T-cell (primary cell): ENCODE measurements around the gene FGF19. TPM values are rescaled to one million over a fixed set of nuclear protein-coding genes. Genes with fewer than 3 reads are reported as not detected.

ENCODE experiments used
- ATAC-seq, 4 experiments: fragments of 200-7000 bp in 3 of 4; fragments of 150-1000 bp in 1 of 4; cut with Tn5 transposase; replicated peaks in 1 of 4; 1 replicate in 3 of 4; 2 replicates in 1 of 4; pipeline ENCODE4 v1.10.0; 2021; ENCODE audit warnings: moderate library complexity in 3 of 4, mild to moderate bottlenecking in 2 of 4, moderate number of reproducible peaks in 1 of 4
- CTCF ChIA-PET, 2 donors: fragments of 300-600 bp; sonication (Branson Sonifier 250); formaldehyde crosslinking; loops; one replicate each; lab custom pipeline; 2022; ENCODE audit warnings: antibody characterized with exemption in 2 of 2; lab: Charles Lee
- POLR2A ChIA-PET, 2 donors: fragments of 300-600 bp; sonication (Branson Sonifier 250); formaldehyde crosslinking; loops; one replicate each; lab custom pipeline; 2022; ENCODE audit warnings: antibody characterized with exemption in 2 of 2; lab: Charles Lee
- DNase-seq, 35 experiments: peaks; one replicate each; pipeline versions ENCODE4 v3.0.0 to v3.0.0-alpha.2; 2013 to 2023
- H3K27ac ChIP-seq: one replicate; pipeline ENCODE4 v1.5.1; 2013; ENCODE audit warnings: low read length
- H3K27me3 ChIP-seq, 2 experiments: replicated peaks in 1 of 2; 1 replicate in 1 of 2; 2 replicates in 1 of 2; pipeline versions ENCODE4 v1.6.1 to v1.7.0; 2013; ENCODE audit warnings: low read length in 1 of 2, mixed read lengths in 1 of 2; ENCODE audit not compliant: control insufficient read depth in 2 of 2, insufficient read depth in 2 of 2; ENCODE audit errors: extremely low read depth in 1 of 2
- H3K36me3 ChIP-seq, 2 donors: 1 replicate in 1 of 2; 2 replicates in 1 of 2; pipeline versions ENCODE4 v1.6.1 to v1.7.0; 2013; ENCODE audit warnings: low read length in 1 of 2; ENCODE audit not compliant: control insufficient read depth in 2 of 2, insufficient read depth in 1 of 2; ENCODE audit errors: extremely low read depth in 1 of 2
- H3K4me1 ChIP-seq, 2 experiments: 1 replicate in 1 of 2; 2 replicates in 1 of 2; pipeline versions ENCODE4 v1.6.1 to v1.7.0; 2013; ENCODE audit warnings: low read length in 2 of 2, mixed read lengths in 1 of 2; ENCODE audit not compliant: insufficient read depth in 2 of 2, control insufficient read depth in 1 of 2; ENCODE audit errors: extremely low read depth in 1 of 2
- H3K4me3 ChIP-seq, 2 donors: 1 replicate in 1 of 2; 2 replicates in 1 of 2; pipeline versions ENCODE4 v1.5.1 to v1.7.0; 2013; ENCODE audit warnings: mild to moderate bottlenecking in 2 of 2, low read length in 1 of 2, moderate library complexity in 1 of 2; ENCODE audit not compliant: control insufficient read depth in 1 of 2; ENCODE audit errors: extremely low read depth in 1 of 2
- H3K9me3 ChIP-seq: 2 replicates; pipeline ENCODE4 v1.7.0; 2013
- H3K27ac Mint-ChIP-seq, 2 donors: one replicate each; pipeline ENCODE4 v1.8.0; 2020 to 2021; ENCODE audit warnings: mild to moderate bottlenecking in 2 of 2, mixed read lengths in 2 of 2
- H3K27me3 Mint-ChIP-seq, 2 donors: one replicate each; pipeline ENCODE4 v1.8.0; 2021 to 2022; ENCODE audit warnings: mixed read lengths in 2 of 2
- H3K36me3 Mint-ChIP-seq: one replicate; pipeline ENCODE4 v1.8.0; 2021; ENCODE audit warnings: mixed read lengths
- H3K4me1 Mint-ChIP-seq, 3 donors: one replicate each; pipeline ENCODE4 v1.8.0; 2020 to 2022; ENCODE audit warnings: mixed read lengths in 3 of 3, mild to moderate bottlenecking in 1 of 3
- H3K4me3 Mint-ChIP-seq, 3 donors: one replicate each; pipeline ENCODE4 v1.8.0; 2020 to 2022; ENCODE audit warnings: mild to moderate bottlenecking in 3 of 3, mixed read lengths in 3 of 3, moderate library complexity in 3 of 3
- H3K9me3 Mint-ChIP-seq, 3 donors: one replicate each; pipeline ENCODE4 v1.8.0; 2020 to 2022; ENCODE audit warnings: mixed read lengths in 3 of 3
- WGBS: methylation state at CpG from one replicate; pipeline ENCODE4 v1.1.5; 2013; ENCODE audit warnings: missing lambda C conversion rate; ENCODE audit not compliant: insufficient coverage; 5-methylcytosine and 5-hydroxymethylcytosine counted together
- total RNA-seq, 35 experiments: library from RNA in 6 of 35; stranded (reverse) in 6 of 35; fragments of 120-200 nt in 1 of 35; gene quantifications; one replicate each; pipeline versions ENCODE4 v1.2.1 to v1.2.4 and lab custom pipeline; 2013 to 2026

The FGF19 gene
- total RNA-seq, 5 donors from 2014 or later (not counting 1 experiment from before 2014, with no cell fraction given), result 0.09 TPM; not detected in 4

DNA sequence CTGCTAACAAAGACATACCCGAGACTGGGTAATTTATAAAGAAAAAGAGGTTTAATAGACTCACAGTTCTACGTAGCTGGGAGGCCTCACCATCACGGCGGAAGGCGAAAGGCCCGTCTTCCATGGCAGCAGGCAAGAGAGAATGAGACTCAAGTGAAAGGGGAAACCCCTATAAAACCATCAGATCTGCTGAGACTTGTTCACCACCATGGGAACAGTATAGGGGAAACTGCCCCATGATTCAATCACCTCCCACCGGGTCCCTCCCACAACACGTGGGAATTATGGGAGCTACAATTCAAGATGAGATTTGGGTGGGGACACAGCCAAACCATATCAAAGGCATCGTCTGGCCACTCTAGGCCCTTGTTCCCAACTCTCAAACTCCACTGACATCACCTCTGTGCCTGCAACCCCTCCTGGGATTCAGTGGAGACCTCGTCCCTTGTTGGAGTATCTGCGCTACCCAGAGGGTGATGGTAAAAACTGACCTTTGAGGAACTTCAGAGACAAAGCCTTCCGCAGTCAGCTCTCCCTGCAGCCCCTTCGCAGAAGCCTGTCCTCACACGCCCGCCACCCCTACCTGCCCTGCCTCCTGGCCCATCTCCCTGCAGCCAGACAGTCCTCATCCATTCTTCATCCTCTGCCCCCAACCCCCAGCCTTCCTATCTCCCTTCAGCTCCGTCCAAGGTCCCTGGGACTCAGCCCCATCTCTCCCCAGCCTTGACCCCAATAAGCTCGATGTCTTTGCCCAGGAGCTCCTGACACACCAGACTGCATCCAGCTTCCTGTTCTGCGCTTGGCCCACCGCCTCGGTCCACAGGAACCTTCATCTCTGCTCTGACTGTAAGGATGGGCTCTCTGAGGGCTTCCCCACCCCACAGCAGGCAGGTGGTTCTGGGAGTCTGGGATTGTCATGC, 47.0 kb downstream of the FGF19 start:
- Mint-ChIP-seq H3K27me3 (no peaks in the 10 kb centered on the region), H3K9me3 (no peaks in the 10 kb centered on the region), H3K36me3 (peaks cover 3% of the 10 kb centered on the region), H3K27ac (no peak overlapping the region), H3K4me1 (no peaks in the 10 kb centered on the region), H3K4me3 (no peak overlapping the region)
- no peaks in the 10 kb centered on the region for H3K27me3 ChIP-seq
- 90% methylated on average over 9 of the region's 20 CpGs for WGBS
- no peak overlapping the region for H3K4me3 ChIP-seq
- no peaks in the 10 kb centered on the region for H3K4me1 ChIP-seq
- H3K36me3 ChIP-seq, result peaks cover 0 to 3% of the 10 kb centered on the region in 2 donors
- ChIA-PET POLR2A (no interaction called here), CTCF (no interaction called here)
- no peak overlapping the region for H3K27ac ChIP-seq
- DNase-seq (no peak), ATAC-seq (no peak)
- H3K9me3 ChIP-seq, result no peaks in the 10 kb centered on the region

GRCh38 chr11:69655479-69656428, 48.1 kb downstream of the FGF19 start:
- no peak for DNase-seq
- no peaks in the 10 kb centered on the region for H3K9me3 Mint-ChIP-seq
- Histone ChIP-seq H3K36me3 (peaks cover 0 to 3% of the 10 kb centered on the region in 2 donors), H3K27ac (no peak overlapping the region), H3K4me3 (no peak overlapping the region), H3K27me3 (no peaks in the 10 kb centered on the region), H3K4me1 (no peaks in the 10 kb centered on the region), H3K9me3 (no peaks in the 10 kb centered on the region)
- no peaks in the 10 kb centered on the region for H3K4me1 Mint-ChIP-seq
- CTCF ChIA-PET, result no interaction called here
- peaks cover 2% of the 10 kb centered on the region for H3K36me3 Mint-ChIP-seq
- ATAC-seq, result no peak
- H3K4me3 Mint-ChIP-seq, result no peak overlapping the region
- H3K27ac Mint-ChIP-seq, result no peak overlapping the region
- POLR2A ChIA-PET, result no interaction called here
- no peaks in the 10 kb centered on the region for H3K27me3 Mint-ChIP-seq
- 92% methylated on average over 12 of the region's 19 CpGs for WGBS

- CTCF ChIA-PET, result no interaction called here
- WGBS, result 86% methylated on average over 16 of the region's 27 CpGs
Measured at GRCh38 chr11:69654660-69655478, 49.0 kb downstream of the FGF19 start.

GRCh38 chr11:69654001-69654659, 49.7 kb downstream of the FGF19 start:
- H3K27ac Mint-ChIP-seq, result no peak overlapping the region
- H3K4me3 Mint-ChIP-seq, result no peak overlapping the region
- no peak for ATAC-seq
- CTCF ChIA-PET, result no interaction called here
- H3K4me1 Mint-ChIP-seq, result no peaks in the 10 kb centered on the region
- H3K36me3 ChIP-seq, result peaks cover 0 to 3% of the 10 kb centered on the region in 2 donors
- DNase-seq, result no peak
- H3K27me3 ChIP-seq, result no peaks in the 10 kb centered on the region
- H3K36me3 Mint-ChIP-seq, result no peaks in the 10 kb centered on the region
- H3K27me3 Mint-ChIP-seq, result no peaks in the 10 kb centered on the region
- no peak overlapping the region for H3K4me3 ChIP-seq
- no peaks in the 10 kb centered on the region for H3K4me1 ChIP-seq
- no peak overlapping the region for H3K27ac ChIP-seq
- WGBS, result 92% methylated on average over 32 of the region's 38 CpGs
- no peaks in the 10 kb centered on the region for H3K9me3 Mint-ChIP-seq
- no peaks in the 10 kb centered on the region for H3K9me3 ChIP-seq
- POLR2A ChIA-PET, result no interaction called here

More at GRCh38 chr11:69654660-69655478, 49.0 kb downstream of the FGF19 start:
- no peak for ATAC-seq
- Histone ChIP-seq H3K36me3 (peaks cover 0 to 3% of the 10 kb centered on the region in 2 donors), H3K4me3 (no peak overlapping the region), H3K27me3 (no peaks in the 10 kb centered on the region), H3K9me3 (no peaks in the 10 kb centered on the region), H3K27ac (no peak overlapping the region), H3K4me1 (no peaks in the 10 kb centered on the region)
- Mint-ChIP-seq H3K4me1 (no peaks in the 10 kb centered on the region), H3K27ac (no peak overlapping the region), H3K4me3 (no peak overlapping the region), H3K9me3 (no peaks in the 10 kb centered on the region), H3K36me3 (no peaks in the 10 kb centered on the region), H3K27me3 (no peaks in the 10 kb centered on the region)
- POLR2A ChIA-PET, result no interaction called here
- no peak for DNase-seq

DNA sequence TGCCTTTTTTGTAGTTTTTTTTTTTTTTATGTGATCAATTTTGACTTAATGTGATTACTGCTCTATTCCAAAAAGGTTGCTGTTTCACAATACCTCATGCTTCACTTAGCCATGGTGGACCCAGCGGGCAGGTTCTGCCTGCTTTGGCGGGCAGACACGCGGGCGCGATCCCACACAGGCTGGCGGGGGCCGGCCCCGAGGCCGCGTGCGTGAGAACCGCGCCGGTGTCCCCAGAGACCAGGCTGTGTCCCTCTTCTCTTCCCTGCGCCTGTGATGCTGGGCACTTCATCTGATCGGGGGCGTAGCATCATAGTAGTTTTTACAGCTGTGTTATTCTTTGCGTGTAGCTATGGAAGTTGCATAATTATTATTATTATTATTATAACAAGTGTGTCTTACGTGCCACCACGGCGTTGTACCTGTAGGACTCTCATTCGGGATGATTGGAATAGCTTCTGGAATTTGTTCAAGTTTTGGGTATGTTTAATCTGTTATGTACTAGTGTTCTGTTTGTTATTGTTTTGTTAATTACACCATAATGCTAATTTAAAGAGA, 50.3 kb downstream of the FGF19 start:
- POLR2A ChIA-PET, result no interaction called here
- no peaks in the 10 kb centered on the region for H3K36me3 ChIP-seq
- WGBS, result 91% methylated on average over 8 of the region's 23 CpGs
- H3K9me3 ChIP-seq, result no peaks in the 10 kb centered on the region
- H3K27me3 ChIP-seq, result no peaks in the 10 kb centered on the region
- no peak overlapping the region for H3K27ac Mint-ChIP-seq
- no peak for DNase-seq
- H3K4me1 ChIP-seq, result no peaks in the 10 kb centered on the region
- H3K4me3 Mint-ChIP-seq, result no peak overlapping the region
- ATAC-seq, result no peak
- H3K4me1 Mint-ChIP-seq, result no peaks in the 10 kb centered on the region
- H3K9me3 Mint-ChIP-seq, result no peaks in the 10 kb centered on the region
- H3K27ac ChIP-seq, result no peak overlapping the region
- CTCF ChIA-PET, result no interaction called here
- H3K36me3 Mint-ChIP-seq, result no peaks in the 10 kb centered on the region
- H3K27me3 Mint-ChIP-seq, result no peaks in the 10 kb centered on the region
- H3K4me3 ChIP-seq, result no peak overlapping the region
